Left colon (tissue), 2 donors: ENCODE results near the gene CEP85. TPM values are rescaled to one million over a fixed set of nuclear protein-coding genes. Genes with fewer than 3 reads are reported as not detected.
A peak's percentile ranks its signal among the peaks of the same experiment; 100 is the strongest.
"Not testable (repeated sequence)": the region's sequence is repeated elsewhere in the genome, so short reads cannot be mapped to it uniquely, and the experiment has no call there.

Source experiments
- ATAC-seq: fragments of 200-7000 bp; cut with Tn5 transposase; one replicate; pipeline ENCODE4 v1.9.1; 2020; ENCODE audit warnings: mild to moderate bottlenecking, moderate library complexity
- DNase-seq, 2 donors: peaks; one replicate each; pipeline ENCODE4 v3.0.0-alpha.2; 2020
- intact Hi-C, 2 donors: fragments of 100-400 bp; cut with DNase I in 1 of 2; cut with micrococcal nuclease in 1 of 2; formaldehyde crosslinking; loops; one replicate each; pipeline versions ENCODE4 v1.11.2 to v1.14.0; 2022; cut with DNase I, micrococcal nuclease
- total RNA-seq, 2 donors: library from RNA; stranded (reverse); fragmentation: NEBNext Ultra II Directional; extraction: Animal tissue kit (Norgen Biotek cat#: 25700); gene quantifications; one replicate each; pipeline ENCODE4 v1.2.1, GENCODE V29; 2021
- donor health status: DM: no; HTN: no; CAD: no.
- donor health status: DM: yes; HTN: yes; CAD: no.

CEP85 gene
- total RNA-seq, 2 donors from 2014 or later, result 11.4 to 16.7 TPM

- intact Hi-C loops, result no loop called here
- ATAC-seq (peak; percentile 67), DNase-seq (peak; percentile 44 to 45)
These were observed 15.0 kb upstream of the CEP85 start for GRCh38 chr1:26218906-26219494.

- intact Hi-C loops, result no loop called here
- DNase-seq (no peak), ATAC-seq (no peak)
These were observed 13.6 kb upstream of the CEP85 start for GRCh38 chr1:26220199-26220912.

GRCh38 chr1:26221094-26221493 lies 12.9 kb upstream of the CEP85 start:
- DNase-seq (no peak), ATAC-seq (no peak)
- intact Hi-C loops, result no loop called here

- DNase-seq (no peak), ATAC-seq (no peak)
- intact Hi-C loops, result no loop called here
These were observed 9.4 kb upstream of the CEP85 start for GRCh38 chr1:26224606-26225005.

GRCh38 chr1:26225033-26225831 lies 8.8 kb upstream of the CEP85 start:
- peak; percentile 81 for ATAC-seq
- peak; percentile 86 to 89 for DNase-seq
- intact Hi-C loops, result no loop called here

- ATAC-seq, DNase-seq: not testable (repeated sequence)
- intact Hi-C loops, result loop anchor here in 1 of 2 donors (10.0 kb wide), 1 partner anchor 56 kb away; the partner anchor contains the start of genes CNKSR1 and ZNF593OS
These were observed 3.3 kb upstream of the CEP85 start for GRCh38 chr1:26230682-26231081.

- intact Hi-C loops, result loop anchor here in 1 of 2 donors (10.0 kb wide), 1 partner anchor 60 kb away; the partner anchor contains the start of genes CNKSR1 and ZNF593OS
- peak; percentile 1 for ATAC-seq
- DNase-seq, result peak in 1 of 2 donors; percentile 32
These were observed 807 bp downstream of the CEP85 start for GRCh38 chr1:26234644-26235370.

- ATAC-seq, result no peak
- intact Hi-C loops, result loop anchor here in 1 of 2 donors (10.0 kb wide), 1 partner anchor 63 kb away; the partner anchor contains the start of genes CNKSR1 and ZNF593OS
- no peak for DNase-seq
These were observed 3.4 kb downstream of the CEP85 start for GRCh38 chr1:26237230-26237966.

GRCh38 chr1:26239936-26240335 lies 5.9 kb downstream of the CEP85 start:
- intact Hi-C loops, result loop anchor here in 1 of 2 donors (10.0 kb wide), 1 partner anchor 65 kb away; the partner anchor contains the start of genes CNKSR1 and ZNF593OS

GRCh38 chr1:26252718-26253117 lies 18.7 kb downstream of the CEP85 start:
- ATAC-seq (no peak), DNase-seq (no peak)
- intact Hi-C loops, result no loop called here

More at GRCh38 chr1:26239936-26240335, 5.9 kb downstream of the CEP85 start:
- DNase-seq, result no peak
- no peak for ATAC-seq

GRCh38 chr1:26254404-26254803 lies 20.4 kb downstream of the CEP85 start:
- ATAC-seq, result no peak
- intact Hi-C loops, result no loop called here

GRCh38 chr1:26257222-26257621 lies 23.2 kb downstream of the CEP85 start:
- intact Hi-C loops, result no loop called here
- DNase-seq, result no peak
- ATAC-seq, result no peak

More at GRCh38 chr1:26254404-26254803, 20.4 kb downstream of the CEP85 start:
- no peak for DNase-seq

- DNase-seq (no peak), ATAC-seq (no peak)
- intact Hi-C loops, result no loop called here
These were observed 25.0 kb downstream of the CEP85 start for GRCh38 chr1:26259005-26259404.

- DNase-seq (no peak), ATAC-seq (no peak)
- intact Hi-C loops, result no loop called here
These were observed 25.6 kb downstream of the CEP85 start for GRCh38 chr1:26259578-26259977.

- ATAC-seq (no peak), DNase-seq (no peak)
- intact Hi-C loops, result no loop called here
These were observed 29.2 kb downstream of the CEP85 start for GRCh38 chr1:26263212-26263611.

- ATAC-seq, result no peak
- intact Hi-C loops, result no loop called here
- DNase-seq, result no peak
These were observed 31.4 kb downstream of the CEP85 start for GRCh38 chr1:26265405-26265804.

GRCh38 chr1:26268290-26269197 lies 34.5 kb downstream of the CEP85 start:
- ATAC-seq, result no peak
- intact Hi-C loops, result no loop called here

More at GRCh38 chr1:26268290-26269197, 34.5 kb downstream of the CEP85 start:
- no peak for DNase-seq
